Measurements from ENCODE around the gene STXBP1. TPM values are rescaled to one million over a fixed set of nuclear protein-coding genes. Genes with fewer than 3 reads are reported as not detected.
"Not testable (repeated sequence)": the region's sequence is repeated elsewhere in the genome, so short reads cannot be mapped to it uniquely, and the experiment has no call there.

The STXBP1 gene
- total and polyA plus RNA-seq, 2 donors, result 2.7 to 10.2 TPM

GRCh38 chr9:127603226-127603625 lies 8.9 kb upstream of the STXBP1 start:
- Histone ChIP-seq H3K27ac (ENCODE audit: low read depth in 1 of 2, low read length in 1 of 2) (no peak overlapping the region), H3K27me3 (ENCODE audit: control insufficient read depth in 2 of 2, insufficient read depth in 1 of 2, low read length in 1 of 2) (no peaks in the 10 kb centered on the region), H3K4me1 (ENCODE audit: control insufficient read depth in 2 of 2, insufficient read depth in 2 of 2, low read length in 2 of 2) (peaks cover 9 to 22% of the 10 kb centered on the region in 2 donors), H3K36me3 (ENCODE audit: control insufficient read depth in 2 of 2, insufficient read depth in 2 of 2, low read length in 1 of 2) (no peaks in the 10 kb centered on the region), H3K4me3 (ENCODE audit: low read length in 2 of 2) (no peak overlapping the region), H3K9me3 (ENCODE audit: control insufficient read depth in 2 of 2, insufficient read depth in 1 of 2, low read length in 1 of 2) (no peaks in the 10 kb centered on the region)
- WGBS, result 97% methylated on average over 3 of the region's 3 CpGs
- DNase-seq (ENCODE audit: low read depth in 6 of 9, low spot score in 9 of 9), result no peak

- DNase-seq (ENCODE audit: low read depth in 6 of 9, low spot score in 9 of 9), result no peak
- WGBS, result 92% methylated on average over 1 of the region's 1 CpG
- no peaks in the 10 kb centered on the region for H3K36me3 ChIP-seq (ENCODE audit: control insufficient read depth in 2 of 2, insufficient read depth in 2 of 2, low read length in 1 of 2)
- peaks cover 0 to 16% of the 10 kb centered on the region in 2 donors for H3K27me3 ChIP-seq (ENCODE audit: control insufficient read depth in 2 of 2, insufficient read depth in 1 of 2, low read length in 1 of 2)
- H3K4me3 ChIP-seq (ENCODE audit: low read length in 2 of 2), result no peak overlapping the region
- H3K27ac ChIP-seq (ENCODE audit: low read depth in 1 of 2, low read length in 1 of 2), result no peak overlapping the region
- peaks cover 13 to 36% of the 10 kb centered on the region in 2 donors for H3K4me1 ChIP-seq (ENCODE audit: control insufficient read depth in 2 of 2, insufficient read depth in 2 of 2, low read length in 2 of 2)
- H3K9me3 ChIP-seq (ENCODE audit: control insufficient read depth in 2 of 2, insufficient read depth in 1 of 2, low read length in 1 of 2), result no peaks in the 10 kb centered on the region
These were observed 6.0 kb upstream of the STXBP1 start for GRCh38 chr9:127606043-127606442.

GRCh38 chr9:127608104-127608966 lies 3.7 kb upstream of the STXBP1 start:
- H3K4me3 ChIP-seq (ENCODE audit: low read length in 2 of 2), result peak overlapping the region; percentile 11 to 43
- H3K9me3 ChIP-seq (ENCODE audit: control insufficient read depth in 2 of 2, insufficient read depth in 1 of 2, low read length in 1 of 2), result no peaks in the 10 kb centered on the region
- H3K4me1 ChIP-seq (ENCODE audit: control insufficient read depth in 2 of 2, insufficient read depth in 2 of 2, low read length in 2 of 2), result peaks cover 18 to 49% of the 10 kb centered on the region in 2 donors
- no peaks in the 10 kb centered on the region for H3K36me3 ChIP-seq (ENCODE audit: control insufficient read depth in 2 of 2, insufficient read depth in 2 of 2, low read length in 1 of 2)
- under 1% methylated on average over 55 of the region's 55 CpGs for WGBS
- peak in 8 of 9 donors; percentile 43 to 88 (median 74) for DNase-seq (ENCODE audit: low read depth in 6 of 9, low spot score in 9 of 9)
- H3K27ac ChIP-seq (ENCODE audit: low read depth in 1 of 2, low read length in 1 of 2), result peak overlapping the region in 1 of 2 donors; percentile 80
- H3K27me3 ChIP-seq (ENCODE audit: control insufficient read depth in 2 of 2, insufficient read depth in 1 of 2, low read length in 1 of 2), result peaks cover 11 to 32% of the 10 kb centered on the region in 2 donors

GRCh38 chr9:127611603-127611898 lies 526 bp upstream of the STXBP1 start:
- WGBS, result 4% methylated on average over 11 of the region's 11 CpGs
- no peak overlapping the region for H3K27ac ChIP-seq (ENCODE audit: low read depth in 1 of 2, low read length in 1 of 2)
- peaks cover 19 to 48% of the 10 kb centered on the region in 2 donors for H3K4me1 ChIP-seq (ENCODE audit: control insufficient read depth in 2 of 2, insufficient read depth in 2 of 2, low read length in 2 of 2)

GRCh38 chr9:127612939-127613582 lies 984 bp downstream of the STXBP1 start:
- 1% methylated on average over 41 of the region's 41 CpGs for WGBS
- H3K9me3 ChIP-seq (ENCODE audit: control insufficient read depth in 2 of 2, insufficient read depth in 1 of 2, low read length in 1 of 2), result no peaks in the 10 kb centered on the region
- no peak overlapping the region for H3K27ac ChIP-seq (ENCODE audit: low read depth in 1 of 2, low read length in 1 of 2)
- H3K36me3 ChIP-seq (ENCODE audit: control insufficient read depth in 2 of 2, insufficient read depth in 2 of 2, low read length in 1 of 2), result no peaks in the 10 kb centered on the region
- peak overlapping the region; percentile 34 to 74 for H3K4me3 ChIP-seq (ENCODE audit: low read length in 2 of 2)
- DNase-seq (ENCODE audit: low read depth in 6 of 9, low spot score in 9 of 9), result peak in 3 of 9 donors; percentile 27 to 49 (median 28)
- H3K4me1 ChIP-seq (ENCODE audit: control insufficient read depth in 2 of 2, insufficient read depth in 2 of 2, low read length in 2 of 2), result peaks cover 12 to 33% of the 10 kb centered on the region in 2 donors
- H3K27me3 ChIP-seq (ENCODE audit: control insufficient read depth in 2 of 2, insufficient read depth in 1 of 2, low read length in 1 of 2), result peaks cover 25 to 65% of the 10 kb centered on the region in 2 donors

More at GRCh38 chr9:127611603-127611898, 526 bp upstream of the STXBP1 start:
- peak overlapping the region; percentile 58 to 74 for H3K4me3 ChIP-seq (ENCODE audit: low read length in 2 of 2)
- peaks cover 21 to 59% of the 10 kb centered on the region in 2 donors for H3K27me3 ChIP-seq (ENCODE audit: control insufficient read depth in 2 of 2, insufficient read depth in 1 of 2, low read length in 1 of 2)
- no peaks in the 10 kb centered on the region for H3K36me3 ChIP-seq (ENCODE audit: control insufficient read depth in 2 of 2, insufficient read depth in 2 of 2, low read length in 1 of 2)
- peak in 1 of 9 donors; percentile 44 for DNase-seq (ENCODE audit: low read depth in 6 of 9, low spot score in 9 of 9)
- no peaks in the 10 kb centered on the region for H3K9me3 ChIP-seq (ENCODE audit: control insufficient read depth in 2 of 2, insufficient read depth in 1 of 2, low read length in 1 of 2)

DNA sequence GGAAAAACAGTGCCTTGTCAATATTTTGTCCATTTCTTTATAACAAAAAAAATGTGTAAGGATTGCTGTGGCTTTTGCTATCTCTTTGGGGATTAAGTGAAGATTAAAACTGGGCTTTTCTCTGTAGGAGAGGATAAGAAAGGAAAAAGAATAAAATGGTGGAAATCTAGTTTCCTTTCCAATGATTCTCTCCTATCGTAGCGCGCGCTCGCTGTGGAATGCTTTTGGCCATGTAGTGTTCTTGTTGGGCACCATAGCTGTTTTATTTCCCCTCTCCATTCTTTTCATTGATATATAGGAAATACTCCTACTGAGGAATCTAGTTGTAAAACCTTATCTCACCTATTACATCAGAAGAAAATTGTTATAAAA lies 1.5 kb downstream of the STXBP1 start:
- DNase-seq (ENCODE audit: low read depth in 6 of 9, low spot score in 9 of 9), result no peak
- no peak overlapping the region for H3K27ac ChIP-seq (ENCODE audit: low read depth in 1 of 2, low read length in 1 of 2)
- peaks cover 7 to 29% of the 10 kb centered on the region in 2 donors for H3K4me1 ChIP-seq (ENCODE audit: control insufficient read depth in 2 of 2, insufficient read depth in 2 of 2, low read length in 2 of 2)
- no peaks in the 10 kb centered on the region for H3K36me3 ChIP-seq (ENCODE audit: control insufficient read depth in 2 of 2, insufficient read depth in 2 of 2, low read length in 1 of 2)
- H3K9me3 ChIP-seq (ENCODE audit: control insufficient read depth in 2 of 2, insufficient read depth in 1 of 2, low read length in 1 of 2), result no peaks in the 10 kb centered on the region
- H3K4me3 ChIP-seq (ENCODE audit: low read length in 2 of 2), result peak overlapping the region in 1 of 2 donors; percentile 34
- WGBS, result 82% methylated on average over 5 of the region's 5 CpGs
- H3K27me3 ChIP-seq (ENCODE audit: control insufficient read depth in 2 of 2, insufficient read depth in 1 of 2, low read length in 1 of 2), result peaks cover 26 to 65% of the 10 kb centered on the region in 2 donors

DNA sequence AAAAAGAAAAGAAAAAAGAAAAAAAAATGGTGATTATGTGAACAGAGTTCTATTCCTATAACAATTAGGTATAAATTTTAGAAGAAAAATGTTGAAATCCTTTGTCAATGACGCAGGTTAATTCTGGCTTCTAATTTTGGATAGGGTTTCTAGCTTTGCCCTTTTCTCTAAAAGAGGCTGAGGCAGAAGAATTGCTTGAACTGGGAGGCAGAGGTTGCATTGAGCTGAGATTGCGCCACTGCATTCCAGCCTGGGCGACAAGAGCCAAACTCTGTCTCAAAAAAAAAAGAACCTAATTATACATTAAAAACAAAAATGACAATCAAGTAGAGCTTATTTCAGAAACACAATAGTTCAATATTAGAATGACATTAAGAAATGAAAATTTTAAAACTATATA lies 2.9 kb downstream of the STXBP1 start:
- H3K4me3 ChIP-seq (ENCODE audit: low read length in 2 of 2), result no peak overlapping the region
- peaks cover 26 to 59% of the 10 kb centered on the region in 2 donors for H3K27me3 ChIP-seq (ENCODE audit: control insufficient read depth in 2 of 2, insufficient read depth in 1 of 2, low read length in 1 of 2)
- no peak for DNase-seq (ENCODE audit: low read depth in 6 of 9, low spot score in 9 of 9)
- H3K4me1 ChIP-seq (ENCODE audit: control insufficient read depth in 2 of 2, insufficient read depth in 2 of 2, low read length in 2 of 2), result peaks cover 6 to 20% of the 10 kb centered on the region in 2 donors
- no peaks in the 10 kb centered on the region for H3K9me3 ChIP-seq (ENCODE audit: control insufficient read depth in 2 of 2, insufficient read depth in 1 of 2, low read length in 1 of 2)
- H3K27ac ChIP-seq (ENCODE audit: low read depth in 1 of 2, low read length in 1 of 2), result no peak overlapping the region
- H3K36me3 ChIP-seq (ENCODE audit: control insufficient read depth in 2 of 2, insufficient read depth in 2 of 2, low read length in 1 of 2), result no peaks in the 10 kb centered on the region
- WGBS, result 91% methylated on average over 3 of the region's 3 CpGs

GRCh38 chr9:127621339-127621970 lies 9.4 kb downstream of the STXBP1 start:
- 96% methylated on average over 10 of the region's 10 CpGs for WGBS
- H3K4me3 ChIP-seq (ENCODE audit: low read length in 2 of 2); H3K9me3 ChIP-seq (ENCODE audit: control insufficient read depth in 2 of 2, insufficient read depth in 1 of 2, low read length in 1 of 2); H3K4me1 ChIP-seq (ENCODE audit: control insufficient read depth in 2 of 2, insufficient read depth in 2 of 2, low read length in 2 of 2); DNase-seq (ENCODE audit: low read depth in 6 of 9, low spot score in 9 of 9); H3K27ac ChIP-seq (ENCODE audit: low read depth in 1 of 2, low read length in 1 of 2); H3K27me3 ChIP-seq (ENCODE audit: control insufficient read depth in 2 of 2, insufficient read depth in 1 of 2, low read length in 1 of 2); H3K36me3 ChIP-seq (ENCODE audit: control insufficient read depth in 2 of 2, insufficient read depth in 2 of 2, low read length in 1 of 2): not testable (repeated sequence)

All from thymus (tissue), 11 donors.